Adrenal gland (tissue), 5 donors: ENCODE measurements around the gene MVB12B.

Experiments
- CTCF ChIP-seq, 6 experiments: fragments of 450-650 bp in 4 of 6; fragments of 200-600 bp in 2 of 6; sonication (generic) in 1 of 6; IDR thresholded peaks; 1 replicate in 5 of 6; 2 replicates in 1 of 6; pipeline versions ENCODE4 v1.5.1 to v1.8.0; 2016 to 2021; ENCODE audit warnings: antibody characterized with exemption in 6 of 6, mild to moderate bottlenecking in 2 of 6, moderate library complexity in 1 of 6
- POLR2A ChIP-seq, 2 donors: fragments of 450-650 bp; IDR thresholded peaks; one replicate each; pipeline ENCODE4 v1.6.1; 2017; ENCODE audit warnings: antibody characterized with exemption in 2 of 2, mild to moderate bottlenecking in 2 of 2, moderate library complexity in 1 of 2
- donor health status: DM: no; HTN: no; CAD: no.

- TF ChIP-seq POLR2A (IDR thresholded peaks at IDR 0.05), result no peak
- no peak for TF ChIP-seq CTCF (IDR thresholded peaks at IDR 0.05)
These were observed 28.5 kb downstream of the MVB12B start for GRCh38 chr9:126354887-126355770.
